Thoracic aorta (tissue), 2 donors: ENCODE results near the gene LIN9. TPM values are rescaled to one million over a fixed set of nuclear protein-coding genes. Genes with fewer than 3 reads are reported as not detected.
"Not testable (repeated sequence)": the region's sequence is repeated elsewhere in the genome, so short reads cannot be mapped to it uniquely, and the experiment has no call there.

Experiments
- ATAC-seq: fragments of 150-250 bp; one replicate; pipeline ENCODE4 v1.8.0; 2017; ENCODE audit warnings: low read depth; ENCODE audit not compliant: insufficient number of reproducible peaks, low FRiP score
- DNase-seq: peaks from one replicate; pipeline ENCODE4 v3.0.0-alpha.2; 2020; ENCODE audit warnings: low spot score
- H3K27ac ChIP-seq, 2 donors: fragments of 200-600 bp; sonication (generic); 1 replicate in 1 of 2; 2 replicates in 1 of 2; pipeline ENCODE4 v1.5.1; 2016; ENCODE audit warnings: mild to moderate bottlenecking in 2 of 2, moderate library complexity in 2 of 2
- H3K27me3 ChIP-seq: fragments of 200-600 bp; sonication (generic); replicated peaks from 2 replicates; pipeline ENCODE4 v1.6.0; 2016; ENCODE audit warnings: mild to moderate bottlenecking; ENCODE audit not compliant: insufficient read depth
- H3K36me3 ChIP-seq: fragments of 200-600 bp; sonication (generic); one replicate; pipeline ENCODE4 v1.5.1; 2016
- H3K4me1 ChIP-seq, 2 donors: fragments of 200-600 bp; sonication (generic); 1 replicate in 1 of 2; 2 replicates in 1 of 2; pipeline versions ENCODE4 v1.5.1 to v1.6.0; 2016; ENCODE audit warnings: low read depth in 2 of 2, mild to moderate bottlenecking in 1 of 2; ENCODE audit not compliant: control insufficient read depth in 1 of 2
- H3K4me3 ChIP-seq: fragments of 200-600 bp; sonication (generic); 2 replicates; pipeline ENCODE4 v1.5.1; 2016; ENCODE audit warnings: mild to moderate bottlenecking
- H3K9me3 ChIP-seq: fragments of 200-600 bp; sonication (generic); 2 replicates; pipeline ENCODE4 v1.5.1; 2016
- CTCF ChIP-seq: fragments of 200-600 bp; sonication (generic); IDR thresholded peaks from one replicate; pipeline ENCODE4 v1.5.1; 2019; ENCODE audit warnings: antibody characterized with exemption
- total RNA-seq, 2 donors: library from RNA; depleted of rRNA; stranded (reverse); fragments of >200 nt; gene quantifications; one replicate each; pipeline versions ENCODE4 v1.1.0 to v1.2.3, GENCODE V29; 2016

Gene LIN9
- total RNA-seq, 2 donors from 2014 or later = 1.3 to 1.6 TPM

GRCh38 chr1:226203655-226204054 is 105.3 kb downstream of the LIN9 start:
- TF ChIP-seq CTCF = no peak
- H3K27ac ChIP-seq = no peak overlapping the region
- DNase-seq (no peak), ATAC-seq (no peak)
- no peaks in the 10 kb centered on the region for H3K36me3 ChIP-seq
- no peaks in the 10 kb centered on the region for H3K9me3 ChIP-seq
- no peak overlapping the region for H3K4me3 ChIP-seq
- no peaks in the 10 kb centered on the region for H3K4me1 ChIP-seq
- H3K27me3 ChIP-seq = no peaks in the 10 kb centered on the region

- no peak for DNase-seq
- TF ChIP-seq CTCF = no peak
- no peak for ATAC-seq
- H3K27ac ChIP-seq = no peak overlapping the region
- H3K4me1 ChIP-seq = no peaks in the 10 kb centered on the region
- H3K4me3 ChIP-seq = no peak overlapping the region
- no peaks in the 10 kb centered on the region for H3K9me3 ChIP-seq
- H3K36me3 ChIP-seq = no peaks in the 10 kb centered on the region
- no peaks in the 10 kb centered on the region for H3K27me3 ChIP-seq
Observed at GRCh38 chr1:226203240-226203639, 105.7 kb downstream of the LIN9 start.

GRCh38 chr1:226202666-226203065 is 106.3 kb downstream of the LIN9 start:
- not testable (repeated sequence) for H3K9me3 ChIP-seq, H3K27ac ChIP-seq, H3K27me3 ChIP-seq, H3K4me3 ChIP-seq, DNase-seq, H3K4me1 ChIP-seq, ATAC-seq, H3K36me3 ChIP-seq

- TF ChIP-seq CTCF = no peak
- Histone ChIP-seq H3K27me3 (no peaks in the 10 kb centered on the region), H3K27ac (no peak overlapping the region), H3K4me1 (no peaks in the 10 kb centered on the region), H3K4me3 (no peak overlapping the region), H3K9me3 (no peaks in the 10 kb centered on the region), H3K36me3 (no peaks in the 10 kb centered on the region)
- DNase-seq = no peak
- no peak for ATAC-seq
Observed at GRCh38 chr1:226202246-226202645, 106.7 kb downstream of the LIN9 start.

- H3K9me3 ChIP-seq = no peaks in the 10 kb centered on the region
- no peak for ATAC-seq
- no peak for TF ChIP-seq CTCF
Observed at GRCh38 chr1:226201029-226201593, 107.9 kb downstream of the LIN9 start.

GRCh38 chr1:226199971-226200370 is 109.0 kb downstream of the LIN9 start:
- no peaks in the 10 kb centered on the region for H3K36me3 ChIP-seq
- TF ChIP-seq CTCF = no peak
- ATAC-seq = no peak
- H3K9me3 ChIP-seq = no peaks in the 10 kb centered on the region
- H3K27ac ChIP-seq = no peak overlapping the region
- H3K27me3 ChIP-seq = no peaks in the 10 kb centered on the region
- no peak for DNase-seq
- no peaks in the 10 kb centered on the region for H3K4me1 ChIP-seq
- no peak overlapping the region for H3K4me3 ChIP-seq

More at GRCh38 chr1:226201029-226201593, 107.9 kb downstream of the LIN9 start:
- H3K4me3 ChIP-seq = no peak overlapping the region
- H3K4me1 ChIP-seq = no peaks in the 10 kb centered on the region
- DNase-seq = no peak
- H3K27me3 ChIP-seq = no peaks in the 10 kb centered on the region
- no peaks in the 10 kb centered on the region for H3K36me3 ChIP-seq
- H3K27ac ChIP-seq = no peak overlapping the region
